Measurements from ENCODE around the gene KLF13. TPM values are rescaled to one million over a fixed set of nuclear protein-coding genes. Genes with fewer than 3 reads are reported as not detected.

Gene KLF13
- total and polyA plus RNA-seq, 2 donors (not counting 1 experiment from before 2014, with no cell fraction given) = 39.6 to 42.9 TPM

DNA sequence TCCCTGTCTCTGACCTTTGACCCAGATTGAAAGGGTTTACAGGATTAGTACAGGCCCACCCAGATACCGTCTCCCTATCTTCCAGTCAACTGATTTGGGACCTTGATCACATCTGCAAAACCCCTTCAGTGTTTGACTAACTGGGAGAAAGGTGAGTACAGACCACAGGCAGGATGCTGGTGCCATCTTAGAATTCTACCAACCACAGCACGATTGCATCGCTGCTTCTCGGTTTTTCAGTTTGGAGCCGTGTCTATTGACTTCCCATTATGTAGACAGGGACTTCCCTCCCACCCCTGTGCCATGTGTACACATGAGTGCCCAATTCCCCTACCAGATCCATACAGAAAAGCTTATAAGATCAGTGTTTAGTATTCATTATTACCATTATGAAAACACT lies 6.6 kb upstream of the KLF13 start:
- no peaks in the 10 kb centered on the region for H3K36me3 ChIP-seq (ENCODE audit: control insufficient read depth, insufficient read depth, low read length)
- H3K4me2 ChIP-seq (ENCODE audit: extremely low read depth, insufficient read depth, low read length) = no peak overlapping the region
- no peak overlapping the region for H3K9ac ChIP-seq (ENCODE audit: insufficient read depth, low read length)
- H3K4me1 ChIP-seq (ENCODE audit: control insufficient read depth, extremely low read depth, insufficient read depth, low read length) = no peaks in the 10 kb centered on the region
- TF ChIP-seq, protein P1, sequence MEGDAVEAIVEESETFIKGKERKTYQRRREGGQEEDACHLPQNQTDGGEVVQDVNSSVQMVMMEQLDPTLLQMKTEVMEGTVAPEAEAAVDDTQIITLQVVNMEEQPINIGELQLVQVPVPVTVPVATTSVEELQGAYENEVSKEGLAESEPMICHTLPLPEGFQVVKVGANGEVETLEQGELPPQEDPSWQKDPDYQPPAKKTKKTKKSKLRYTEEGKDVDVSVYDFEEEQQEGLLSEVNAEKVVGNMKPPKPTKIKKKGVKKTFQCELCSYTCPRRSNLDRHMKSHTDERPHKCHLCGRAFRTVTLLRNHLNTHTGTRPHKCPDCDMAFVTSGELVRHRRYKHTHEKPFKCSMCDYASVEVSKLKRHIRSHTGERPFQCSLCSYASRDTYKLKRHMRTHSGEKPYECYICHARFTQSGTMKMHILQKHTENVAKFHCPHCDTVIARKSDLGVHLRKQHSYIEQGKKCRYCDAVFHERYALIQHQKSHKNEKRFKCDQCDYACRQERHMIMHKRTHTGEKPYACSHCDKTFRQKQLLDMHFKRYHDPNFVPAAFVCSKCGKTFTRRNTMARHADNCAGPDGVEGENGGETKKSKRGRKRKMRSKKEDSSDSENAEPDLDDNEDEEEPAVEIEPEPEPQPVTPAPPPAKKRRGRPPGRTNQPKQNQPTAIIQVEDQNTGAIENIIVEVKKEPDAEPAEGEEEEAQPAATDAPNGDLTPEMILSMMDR (conservative IDR thresholded peaks at IDR 0.05 in 1 of 2, IDR thresholded peaks at IDR 0.05 in 1 of 2; ENCODE audit: low read depth in 1 of 2, low read length in 2 of 2) = no peak
- no peak for TF ChIP-seq EZH2 (IDR thresholded peaks at IDR 0.05; ENCODE audit: low read length, missing control alignments)
- DNase-seq (ENCODE audit: low read depth in 2 of 2) = no peak
- H3K9me3 ChIP-seq (ENCODE audit: control insufficient read depth, insufficient read depth, low read depth, low read length) = no peaks in the 10 kb centered on the region
- no peaks in the 10 kb centered on the region for H4K20me1 ChIP-seq (ENCODE audit: control insufficient read depth, extremely low read depth, insufficient read depth, low read length)
- no peak overlapping the region for H3K4me3 ChIP-seq (replicated peaks in 1 of 4; ENCODE audit: control extremely low read depth in 1 of 4, insufficient read depth in 1 of 4, low read depth in 3 of 4, low read length in 4 of 4)
- no peaks in the 10 kb centered on the region for H3K79me2 ChIP-seq (ENCODE audit: control insufficient read depth, insufficient read depth, low read length)
- H3K27ac ChIP-seq (ENCODE audit: insufficient read depth, low read length) = no peak overlapping the region
- no peak overlapping the region for H2AFZ ChIP-seq (ENCODE audit: low read length)
- H3K27me3 ChIP-seq (ENCODE audit: control insufficient read depth, insufficient read depth, low read length) = peaks cover 13% of the 10 kb centered on the region

DNA sequence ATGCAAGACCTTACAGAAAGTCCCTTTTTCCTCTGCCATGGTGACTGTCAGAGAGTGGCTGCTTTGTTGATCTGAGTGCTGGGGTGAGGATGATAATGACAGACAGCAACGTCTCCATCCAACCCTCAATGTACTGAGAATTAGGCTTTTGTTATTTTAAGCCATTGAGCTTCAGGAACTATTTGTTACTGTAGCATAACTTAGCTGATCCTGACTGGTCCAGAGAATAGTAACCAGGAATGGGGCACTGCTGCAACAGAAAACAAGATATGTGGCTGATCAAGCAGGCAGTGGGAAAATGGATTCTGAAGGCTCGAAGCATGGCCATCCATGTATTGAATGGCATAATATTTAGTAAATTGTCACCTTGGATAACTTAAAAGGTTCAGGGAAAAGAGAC lies 5.2 kb upstream of the KLF13 start:
- no peaks in the 10 kb centered on the region for H4K20me1 ChIP-seq (ENCODE audit: control insufficient read depth, extremely low read depth, insufficient read depth, low read length)
- TF ChIP-seq, protein P1 (conservative IDR thresholded peaks at IDR 0.05 in 1 of 2, IDR thresholded peaks at IDR 0.05 in 1 of 2; ENCODE audit: low read depth in 1 of 2, low read length in 2 of 2) = no peak
- no peak for TF ChIP-seq EZH2 (IDR thresholded peaks at IDR 0.05; ENCODE audit: low read length, missing control alignments)
- H2AFZ ChIP-seq (ENCODE audit: low read length) = no peak overlapping the region

DNA sequence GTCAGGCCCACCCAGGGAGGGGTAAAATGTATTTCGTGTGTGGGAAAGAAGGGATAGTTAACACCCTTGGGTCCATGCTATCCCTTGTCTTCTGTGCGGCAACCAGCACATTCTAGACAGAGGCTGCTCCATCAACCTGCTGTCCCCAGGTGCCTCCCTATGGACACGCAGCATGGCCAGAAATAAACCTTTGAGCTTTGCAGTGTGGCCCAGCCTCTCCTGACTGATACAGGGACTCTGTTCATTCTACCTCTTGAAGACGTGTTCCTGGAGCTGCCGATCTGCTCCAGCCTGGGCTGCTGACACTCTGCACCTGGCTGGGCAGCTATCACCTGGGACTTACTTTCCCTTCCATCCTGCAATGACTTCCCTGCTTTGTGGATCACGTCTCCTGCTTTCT lies 4.1 kb upstream of the KLF13 start:
- no peaks in the 10 kb centered on the region for H4K20me1 ChIP-seq (ENCODE audit: control insufficient read depth, extremely low read depth, insufficient read depth, low read length)
- DNase-seq (ENCODE audit: low read depth in 2 of 2) = no peak
- H3K4me3 ChIP-seq (replicated peaks in 1 of 4; ENCODE audit: control extremely low read depth in 1 of 4, insufficient read depth in 1 of 4, low read depth in 3 of 4, low read length in 4 of 4) = no peak overlapping the region
- H3K79me2 ChIP-seq (ENCODE audit: control insufficient read depth, insufficient read depth, low read length) = peaks cover under 1% of the 10 kb centered on the region
- no peak overlapping the region for H3K27ac ChIP-seq (ENCODE audit: insufficient read depth, low read length)
- H3K27me3 ChIP-seq (ENCODE audit: control insufficient read depth, insufficient read depth, low read length) = peaks cover 10% of the 10 kb centered on the region
- TF ChIP-seq, protein P1 (conservative IDR thresholded peaks at IDR 0.05 in 1 of 2, IDR thresholded peaks at IDR 0.05 in 1 of 2; ENCODE audit: low read depth in 1 of 2, low read length in 2 of 2) = no peak
- TF ChIP-seq EZH2 (IDR thresholded peaks at IDR 0.05; ENCODE audit: low read length, missing control alignments) = no peak
- no peak overlapping the region for H3K9ac ChIP-seq (ENCODE audit: insufficient read depth, low read length)
- no peak overlapping the region for H3K4me2 ChIP-seq (ENCODE audit: extremely low read depth, insufficient read depth, low read length)
- H3K36me3 ChIP-seq (ENCODE audit: control insufficient read depth, insufficient read depth, low read length) = no peaks in the 10 kb centered on the region
- H2AFZ ChIP-seq (ENCODE audit: low read length) = no peak overlapping the region
- H3K4me1 ChIP-seq (ENCODE audit: control insufficient read depth, extremely low read depth, insufficient read depth, low read length) = no peaks in the 10 kb centered on the region
- H3K9me3 ChIP-seq (ENCODE audit: control insufficient read depth, insufficient read depth, low read depth, low read length) = no peaks in the 10 kb centered on the region

More for the DNA sequence above, 5.2 kb upstream of the KLF13 start:
- Histone ChIP-seq H3K79me2 (ENCODE audit: control insufficient read depth, insufficient read depth, low read length) (no peaks in the 10 kb centered on the region), H3K27ac (ENCODE audit: insufficient read depth, low read length) (no peak overlapping the region), H3K9ac (ENCODE audit: insufficient read depth, low read length) (no peak overlapping the region), H3K4me3 (replicated peaks in 1 of 4; ENCODE audit: control extremely low read depth in 1 of 4, insufficient read depth in 1 of 4, low read depth in 3 of 4, low read length in 4 of 4) (no peak overlapping the region), H3K4me1 (ENCODE audit: control insufficient read depth, extremely low read depth, insufficient read depth, low read length) (no peaks in the 10 kb centered on the region), H3K27me3 (ENCODE audit: control insufficient read depth, insufficient read depth, low read length) (peaks cover 13% of the 10 kb centered on the region), H3K4me2 (ENCODE audit: extremely low read depth, insufficient read depth, low read length) (no peak overlapping the region), H3K9me3 (ENCODE audit: control insufficient read depth, insufficient read depth, low read depth, low read length) (no peaks in the 10 kb centered on the region), H3K36me3 (ENCODE audit: control insufficient read depth, insufficient read depth, low read length) (no peaks in the 10 kb centered on the region)
- DNase-seq (ENCODE audit: low read depth in 2 of 2) = no peak
